Spleen (tissue), 11 donors: ENCODE results near the gene PLCB4. TPM values are rescaled to one million over a fixed set of nuclear protein-coding genes. Genes with fewer than 3 reads are reported as not detected.

ENCODE experiments used
- DNase-seq: peaks from one replicate; pipeline ENCODE4 v3.0.0-alpha.2; 2020
- H3K27ac ChIP-seq, 8 donors: fragments of 200-600 bp; sonication (generic) in 7 of 8; 1 replicate in 4 of 8; 2 replicates in 4 of 8; pipeline versions ENCODE4 v1.5.0 to v1.8.0; 2016 to 2021; ENCODE audit warnings: inconsistent platforms in 4 of 8, mild to moderate bottlenecking in 4 of 8, moderate library complexity in 1 of 8
- H3K27me3 ChIP-seq, 7 donors: fragments of 200-600 bp; sonication (generic) in 6 of 7; replicated peaks in 1 of 7; 1 replicate in 4 of 7; 2 replicates in 3 of 7; pipeline versions ENCODE4 v1.5.0 to v1.8.0; 2016 to 2021; ENCODE audit warnings: inconsistent platforms in 3 of 7, mild to moderate bottlenecking in 1 of 7
- H3K36me3 ChIP-seq, 6 donors: fragments of 200-600 bp; sonication (generic) in 5 of 6; 1 replicate in 4 of 6; 2 replicates in 2 of 6; pipeline versions ENCODE4 v1.5.0 to v1.8.0; 2016 to 2021; ENCODE audit warnings: inconsistent platforms in 2 of 6
- H3K4me1 ChIP-seq, 6 donors: fragments of 200-600 bp; sonication (generic) in 5 of 6; 1 replicate in 3 of 6; 2 replicates in 3 of 6; pipeline versions ENCODE4 v1.5.0 to v1.8.0; 2016 to 2021; ENCODE audit warnings: inconsistent platforms in 3 of 6
- H3K4me3 ChIP-seq, 8 donors: fragments of 200-600 bp; sonication (generic) in 7 of 8; 1 replicate in 4 of 8; 2 replicates in 4 of 8; pipeline versions ENCODE4 v1.5.0 to v1.8.0; 2016 to 2021; ENCODE audit warnings: inconsistent platforms in 4 of 8, mild to moderate bottlenecking in 4 of 8, moderate library complexity in 2 of 8
- H3K9me3 ChIP-seq, 8 donors: fragments of 200-600 bp; sonication (generic) in 7 of 8; 1 replicate in 4 of 8; 2 replicates in 4 of 8; pipeline versions ENCODE4 v1.5.0 to v1.8.0; 2016 to 2021; ENCODE audit warnings: inconsistent platforms in 4 of 8
- POLR2A ChIP-seq, 3 donors: fragments of 450-650 bp; IDR thresholded peaks; one replicate each; pipeline ENCODE4 v1.5.1; 2017; ENCODE audit warnings: antibody characterized with exemption in 3 of 3, mild to moderate bottlenecking in 1 of 3
- POLR2AphosphoS5 ChIP-seq, 3 donors: sonication (generic); formaldehyde crosslinking; IDR thresholded peaks; one replicate each; pipeline ENCODE4 v1.5.1; 2017; ENCODE audit warnings: antibody characterized with exemption in 3 of 3
- WGBS, 5 donors: extraction: QIAGEN DNeasy Blood & Tissue Kit in 3 of 5; methylation state at CpG; one replicate each; pipeline versions ENCODE4 v1.1.5 to v1.1.7; 2013 to 2018; 5-methylcytosine and 5-hydroxymethylcytosine counted together
- intact Hi-C: fragments of 100-400 bp; cut with DNase I; formaldehyde crosslinking; loops from one replicate; pipeline ENCODE4 v1.15.0; 2023; ENCODE audit warnings: low total_unique reads
- polyA plus RNA-seq, 3 donors: library from polyadenylated mRNA; stranded (reverse); fragments of 200-250 nt; gene quantifications; one replicate each; pipeline ENCODE4 v1.2.1, GENCODE V29; 2013
- total RNA-seq, 7 donors: library from RNA; depleted of rRNA in 3 of 7; stranded (reverse); fragments of >200 nt in 3 of 7; fragmentation: NEBNext Ultra II Directional in 4 of 7; extraction: Animal tissue kit (Norgen Biotek cat#: 25700) in 4 of 7; gene quantifications; one replicate each; pipeline versions ENCODE4 v1.1.0 to v1.2.1, GENCODE V29; 2016 to 2021
- TF ChIP-seq, protein P1 (sequence below), 11 experiments: fragments of 200-600 bp in 7 of 11; fragments of 450-650 bp in 4 of 11; sonication (generic) in 4 of 11; IDR thresholded peaks in 8 of 11; conservative IDR thresholded peaks in 3 of 11; 1 replicate in 7 of 11; 2 replicates in 4 of 11; pipeline versions ENCODE4 v1.4.0 to v1.8.0; 2016 to 2021; ENCODE audit warnings: antibody characterized with exemption in 11 of 11, inconsistent platforms in 4 of 11, mild to moderate bottlenecking in 1 of 11
- donor health status: healthy with polysubstance abuse.
- donor health status: DM: no; HTN: no; CAD: no; lungs with moderate emphysema.
- donor health status: DM: no; HTN: no; CAD: no.
- donor health status: Bipolar disorder and iron deficiency.
- donor health status: healthy.
- donor health status: DM: no; HTN: no; CAD: no.
- donor health status: DM: yes; HTN: yes; CAD: no.

PLCB4 gene
- total and polyA plus RNA-seq, 10 donors = 0.43 to 4.9 (median 1.6) TPM

DNA sequence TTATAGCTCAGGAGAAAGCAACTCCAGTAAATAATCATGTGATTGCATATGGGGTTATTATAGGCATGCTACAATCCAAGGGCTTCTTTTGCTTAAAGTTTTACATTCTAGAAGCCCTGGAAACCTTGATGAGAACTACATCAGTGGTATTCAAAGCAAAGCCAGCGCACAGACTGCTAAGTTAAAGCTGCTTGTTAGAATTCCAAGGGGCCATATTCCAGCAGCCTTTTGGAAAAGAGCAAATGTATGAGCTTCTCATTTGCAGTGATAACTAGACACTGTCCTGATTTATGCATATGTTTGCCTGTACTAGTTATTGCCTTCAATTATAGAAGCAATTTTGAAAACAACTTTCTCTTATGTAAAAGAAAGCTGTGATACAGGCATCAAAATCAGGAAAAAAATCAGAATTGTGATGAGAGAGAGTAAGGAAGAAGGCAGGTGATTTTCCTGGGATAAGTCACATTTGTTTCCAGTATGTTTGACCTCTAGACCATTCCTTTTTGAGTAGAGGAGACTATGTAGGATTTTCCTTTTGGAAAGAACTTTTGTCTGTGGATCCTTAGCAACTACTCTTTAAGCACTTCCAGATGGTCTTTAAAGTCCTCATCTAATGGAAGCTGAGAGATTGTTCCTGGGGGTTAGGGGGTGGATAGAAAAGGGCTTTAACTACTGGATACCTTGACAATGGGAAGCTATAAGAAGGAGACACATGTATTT is 159.2 kb downstream of the PLCB4 start:
- H3K36me3 ChIP-seq = no peaks in the 10 kb centered on the region
- TF ChIP-seq, protein P1, sequence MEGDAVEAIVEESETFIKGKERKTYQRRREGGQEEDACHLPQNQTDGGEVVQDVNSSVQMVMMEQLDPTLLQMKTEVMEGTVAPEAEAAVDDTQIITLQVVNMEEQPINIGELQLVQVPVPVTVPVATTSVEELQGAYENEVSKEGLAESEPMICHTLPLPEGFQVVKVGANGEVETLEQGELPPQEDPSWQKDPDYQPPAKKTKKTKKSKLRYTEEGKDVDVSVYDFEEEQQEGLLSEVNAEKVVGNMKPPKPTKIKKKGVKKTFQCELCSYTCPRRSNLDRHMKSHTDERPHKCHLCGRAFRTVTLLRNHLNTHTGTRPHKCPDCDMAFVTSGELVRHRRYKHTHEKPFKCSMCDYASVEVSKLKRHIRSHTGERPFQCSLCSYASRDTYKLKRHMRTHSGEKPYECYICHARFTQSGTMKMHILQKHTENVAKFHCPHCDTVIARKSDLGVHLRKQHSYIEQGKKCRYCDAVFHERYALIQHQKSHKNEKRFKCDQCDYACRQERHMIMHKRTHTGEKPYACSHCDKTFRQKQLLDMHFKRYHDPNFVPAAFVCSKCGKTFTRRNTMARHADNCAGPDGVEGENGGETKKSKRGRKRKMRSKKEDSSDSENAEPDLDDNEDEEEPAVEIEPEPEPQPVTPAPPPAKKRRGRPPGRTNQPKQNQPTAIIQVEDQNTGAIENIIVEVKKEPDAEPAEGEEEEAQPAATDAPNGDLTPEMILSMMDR (IDR thresholded peaks at IDR 0.05 in 8 of 11, conservative IDR thresholded peaks at IDR 0.05 in 3 of 11) = no peak
- TF ChIP-seq POLR2AphosphoS5 (IDR thresholded peaks at IDR 0.05) (no peak), POLR2A (IDR thresholded peaks at IDR 0.05) (no peak)
- no peaks in the 10 kb centered on the region for H3K9me3 ChIP-seq
- no peaks in the 10 kb centered on the region for H3K27me3 ChIP-seq
- intact Hi-C loops = no loop called here
- 89 to 95% (median 93%) methylated on average over 1 of the region's 1 CpG for WGBS, 5 donors
- H3K4me3 ChIP-seq = no peak overlapping the region
- H3K27ac ChIP-seq = no peak overlapping the region
- H3K4me1 ChIP-seq = no peaks in the 10 kb centered on the region
- no peak for DNase-seq

DNA sequence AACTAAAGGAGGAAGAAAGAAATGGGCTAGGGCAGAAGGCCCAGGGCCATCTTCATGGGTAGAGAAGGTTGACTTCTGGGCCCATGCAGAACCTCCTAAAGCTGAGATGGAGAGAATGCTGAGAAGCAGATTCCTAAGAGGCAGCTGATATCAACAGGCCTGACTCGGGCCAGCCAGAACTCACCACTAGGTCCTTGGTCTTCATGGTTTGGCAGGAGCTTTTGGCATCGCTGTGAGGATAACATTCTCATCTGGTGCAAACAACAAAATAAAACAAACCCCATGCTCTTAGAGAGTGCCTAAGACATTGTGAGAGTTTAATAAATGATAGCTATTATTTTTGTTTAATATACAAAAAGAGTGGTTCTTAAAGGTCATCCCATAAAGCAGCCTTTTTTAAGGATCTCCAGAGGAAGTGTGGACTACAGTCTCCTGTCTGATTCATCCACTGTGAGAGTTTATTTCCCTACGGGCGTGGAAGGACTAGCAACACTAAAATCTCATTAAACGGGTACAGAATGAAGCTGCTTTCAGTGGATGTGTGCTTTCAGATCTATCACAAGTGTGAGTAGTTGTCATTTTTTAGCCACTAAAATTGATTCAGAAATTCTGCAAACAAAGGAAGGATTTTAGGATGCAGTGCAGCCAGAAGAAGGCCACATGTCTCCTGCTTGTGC is 160.0 kb downstream of the PLCB4 start:
- no peak for DNase-seq
- no peaks in the 10 kb centered on the region for H3K4me1 ChIP-seq
- H3K4me3 ChIP-seq = no peak overlapping the region
- no peaks in the 10 kb centered on the region for H3K36me3 ChIP-seq
- TF ChIP-seq POLR2AphosphoS5 (IDR thresholded peaks at IDR 0.05) (no peak), POLR2A (IDR thresholded peaks at IDR 0.05) (no peak)
- TF ChIP-seq, protein P1 (IDR thresholded peaks at IDR 0.05 in 8 of 11, conservative IDR thresholded peaks at IDR 0.05 in 3 of 11) = no peak
- intact Hi-C loops = no loop called here
- WGBS, 5 donors = 76 to 93% (median 86%) methylated on average over 5 of the region's 5 CpGs
- no peaks in the 10 kb centered on the region for H3K9me3 ChIP-seq
- H3K27me3 ChIP-seq = no peaks in the 10 kb centered on the region
- H3K27ac ChIP-seq = no peak overlapping the region

DNA sequence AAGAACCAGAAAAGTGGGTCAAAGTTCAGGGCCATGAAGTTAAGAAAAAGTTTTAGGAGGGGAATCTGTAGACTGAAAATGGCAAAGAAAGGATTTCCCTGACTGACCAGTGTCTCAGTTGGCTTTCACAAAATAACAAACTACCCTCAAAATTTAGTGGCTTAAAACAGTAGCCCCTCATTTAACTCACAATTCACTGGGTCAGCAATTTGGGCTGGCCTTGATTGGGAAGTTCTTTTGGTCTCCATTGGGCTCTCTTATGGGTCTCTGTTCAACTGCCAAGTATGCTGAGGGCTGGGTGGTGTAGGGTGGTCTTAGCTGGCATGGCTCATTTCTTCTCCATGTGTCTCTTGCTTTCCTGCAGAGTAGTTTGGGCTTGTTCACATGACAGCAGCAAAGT is 161.5 kb downstream of the PLCB4 start:
- Histone ChIP-seq H3K4me3 (no peak overlapping the region), H3K9me3 (no peaks in the 10 kb centered on the region), H3K27ac (no peak overlapping the region), H3K27me3 (no peaks in the 10 kb centered on the region), H3K36me3 (no peaks in the 10 kb centered on the region), H3K4me1 (no peaks in the 10 kb centered on the region)
- no peak for DNase-seq
- intact Hi-C loops = no loop called here
- TF ChIP-seq, protein P1 (IDR thresholded peaks at IDR 0.05 in 8 of 11, conservative IDR thresholded peaks at IDR 0.05 in 3 of 11) = no peak
- TF ChIP-seq POLR2A (IDR thresholded peaks at IDR 0.05) (no peak), POLR2AphosphoS5 (IDR thresholded peaks at IDR 0.05) (no peak)

DNA sequence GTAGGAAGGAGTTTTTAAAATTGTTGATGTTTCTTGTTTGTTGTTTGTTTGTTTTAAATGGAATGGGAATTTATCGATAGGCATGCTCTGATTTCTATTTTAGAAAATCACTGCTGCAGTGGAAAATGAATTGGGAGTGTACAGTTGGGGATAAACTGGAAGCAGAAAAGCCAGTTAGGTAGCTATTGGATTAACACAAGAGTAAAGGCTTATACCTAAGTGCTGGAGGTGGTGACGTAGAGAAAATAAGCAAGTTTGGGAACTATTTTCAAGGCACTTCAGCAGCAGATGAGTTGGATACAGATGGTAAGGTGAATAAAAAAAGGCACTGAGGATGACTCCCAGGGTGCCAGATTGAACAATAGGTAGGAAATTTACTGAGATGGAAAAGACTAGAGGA is 164.9 kb downstream of the PLCB4 start:
- DNase-seq = no peak
- Histone ChIP-seq H3K27ac (no peak overlapping the region), H3K4me3 (no peak overlapping the region), H3K36me3 (no peaks in the 10 kb centered on the region), H3K9me3 (no peaks in the 10 kb centered on the region), H3K4me1 (no peaks in the 10 kb centered on the region), H3K27me3 (no peaks in the 10 kb centered on the region)
- TF ChIP-seq POLR2AphosphoS5 (IDR thresholded peaks at IDR 0.05) (no peak), POLR2A (IDR thresholded peaks at IDR 0.05) (no peak)
- TF ChIP-seq, protein P1 (IDR thresholded peaks at IDR 0.05 in 8 of 11, conservative IDR thresholded peaks at IDR 0.05 in 3 of 11) = no peak
- 91 to 96% (median 92%) methylated on average over 2 of the region's 2 CpGs for WGBS, 5 donors
- intact Hi-C loops = no loop called here
